ENCODE data around the gene TIGAR.

The TIGAR gene

GRCh38 chr12:4388662-4389061, 67.6 kb downstream of the TIGAR start:
- H3K4me3 Mint-ChIP-seq: no peak overlapping the region
- H3K36me3 Mint-ChIP-seq: no peaks in the 10 kb centered on the region
- CTCF ChIA-PET: no interaction called here
- peaks cover 8% of the 10 kb centered on the region for H3K4me1 Mint-ChIP-seq
- H3K9me3 Mint-ChIP-seq: no peaks in the 10 kb centered on the region
- H3K27ac Mint-ChIP-seq: no peak overlapping the region
- DNase-seq: no peak
- peaks cover 56% of the 10 kb centered on the region for H3K27me3 Mint-ChIP-seq

- Mint-ChIP-seq H3K36me3 (no peaks in the 10 kb centered on the region), H3K4me3 (no peak overlapping the region), H3K4me1 (peaks cover 8% of the 10 kb centered on the region), H3K27me3 (peaks cover 76% of the 10 kb centered on the region), H3K9me3 (no peaks in the 10 kb centered on the region), H3K27ac (no peak overlapping the region)
- CTCF ChIA-PET: no interaction called here
- no peak for DNase-seq
These were observed 71.3 kb downstream of the TIGAR start for GRCh38 chr12:4392223-4392742.

GRCh38 chr12:4393211-4393610, 72.2 kb downstream of the TIGAR start:
- no peak overlapping the region for H3K27ac Mint-ChIP-seq
- no peaks in the 10 kb centered on the region for H3K9me3 Mint-ChIP-seq
- no peak overlapping the region for H3K4me3 Mint-ChIP-seq
- no peaks in the 10 kb centered on the region for H3K36me3 Mint-ChIP-seq
- H3K27me3 Mint-ChIP-seq: peaks cover 78% of the 10 kb centered on the region
- CTCF ChIA-PET: no interaction called here
- peaks cover 8% of the 10 kb centered on the region for H3K4me1 Mint-ChIP-seq
- no peak for DNase-seq

GRCh38 chr12:4395818-4396217, 74.8 kb downstream of the TIGAR start:
- Mint-ChIP-seq H3K4me1 (peaks cover 8% of the 10 kb centered on the region), H3K27ac (no peak overlapping the region), H3K4me3 (no peak overlapping the region), H3K27me3 (peaks cover 70% of the 10 kb centered on the region), H3K9me3 (no peaks in the 10 kb centered on the region), H3K36me3 (no peaks in the 10 kb centered on the region)
- DNase-seq: no peak
- CTCF ChIA-PET: no interaction called here

- DNase-seq: no peak
- CTCF ChIA-PET: interaction anchor here (1.0 kb wide), 1 partner anchor 127 kb away, joined by 3 read pairs; no protein-coding TSS in a partner anchor
- H3K27me3 Mint-ChIP-seq: peaks cover 58% of the 10 kb centered on the region
- H3K4me1 Mint-ChIP-seq: no peaks in the 10 kb centered on the region
- H3K4me3 Mint-ChIP-seq: no peak overlapping the region
- no peak overlapping the region for H3K27ac Mint-ChIP-seq
- H3K36me3 Mint-ChIP-seq: no peaks in the 10 kb centered on the region
- H3K9me3 Mint-ChIP-seq: no peaks in the 10 kb centered on the region
These were observed 80.1 kb downstream of the TIGAR start for GRCh38 chr12:4401117-4401516.

- no peaks in the 10 kb centered on the region for H3K36me3 Mint-ChIP-seq
- H3K9me3 Mint-ChIP-seq: no peaks in the 10 kb centered on the region
- no peaks in the 10 kb centered on the region for H3K4me1 Mint-ChIP-seq
- CTCF ChIA-PET: interaction anchor here (1.0 to 1.5 kb wide), 2 partner anchors 18 to 355 kb away, joined by 3 to 7 read pairs; no protein-coding TSS in a partner anchor
- H3K27ac Mint-ChIP-seq: no peak overlapping the region
- DNase-seq: no peak
- no peak overlapping the region for H3K4me3 Mint-ChIP-seq
- H3K27me3 Mint-ChIP-seq: peaks cover 49% of the 10 kb centered on the region
These were observed 82.0 kb downstream of the TIGAR start for GRCh38 chr12:4402996-4403395.
